Activated CD4-positive, alpha-beta T cell treated with anti-CD3 and anti-CD28 coated beads, Interleukin-2, Interleukin-6, amounts not matched to agents 100 ng/mL and 50 ng/mL, durations not matched to agents 16 hours and 8 hours (primary cell): ENCODE results near the gene DHRSX.
"Not testable (repeated sequence)": the region's sequence is repeated elsewhere in the genome, so short reads cannot be mapped to it uniquely, and the experiment has no call there.

Source experiments
- DNase-seq: peaks from one replicate; pipeline ENCODE4 v3.0.0-alpha.2; 2020

DHRSX gene

GRCh38 chrX:2299871-2300270 lies 200.9 kb downstream of the DHRSX start:
- DNase-seq, result no peak

DNA sequence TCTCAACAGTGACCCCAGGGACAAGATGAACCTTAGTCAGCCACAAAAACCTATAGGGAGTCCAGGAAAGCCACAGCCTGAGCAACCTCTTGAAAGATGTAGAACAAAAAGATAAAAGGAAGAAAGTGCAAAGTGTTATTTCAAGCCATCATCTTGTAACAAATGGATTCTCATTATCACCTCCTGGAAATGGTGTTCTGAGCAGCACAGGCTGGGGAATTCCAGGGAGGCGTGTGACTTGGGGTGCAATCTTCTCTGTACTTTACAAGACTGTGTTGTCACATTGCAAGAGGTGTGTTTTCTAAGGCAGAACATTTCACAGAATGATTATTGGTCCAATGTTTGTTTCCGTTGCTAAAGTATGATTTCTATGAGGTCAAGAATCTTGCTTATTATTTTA lies 214.0 kb downstream of the DHRSX start:
- DNase-seq, result no peak

DNA sequence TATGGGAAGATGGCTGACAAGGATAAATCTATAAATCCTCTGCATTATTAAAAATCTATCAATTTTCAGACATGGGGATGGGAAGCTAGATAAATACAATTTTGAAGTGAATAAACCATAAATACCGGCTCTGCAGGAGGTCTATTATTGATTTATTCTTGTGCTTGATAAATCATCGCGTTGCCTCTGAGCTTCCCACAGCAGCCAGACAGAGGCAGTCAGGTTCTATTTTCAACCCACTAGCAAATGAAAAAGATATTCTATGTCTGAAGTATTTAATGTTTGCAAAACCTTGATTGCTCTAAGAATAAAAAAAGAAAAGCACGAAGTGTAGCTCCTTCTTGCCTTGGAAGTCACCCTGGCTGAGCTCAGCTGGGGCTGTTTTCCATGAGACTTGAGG lies 216.2 kb downstream of the DHRSX start:
- DNase-seq, result no peak

- no peak for DNase-seq
Observed at GRCh38 chrX:2284133-2284532, 216.6 kb downstream of the DHRSX start.

GRCh38 chrX:2283111-2283859 lies 217.5 kb downstream of the DHRSX start:
- DNase-seq, result no peak

DNA sequence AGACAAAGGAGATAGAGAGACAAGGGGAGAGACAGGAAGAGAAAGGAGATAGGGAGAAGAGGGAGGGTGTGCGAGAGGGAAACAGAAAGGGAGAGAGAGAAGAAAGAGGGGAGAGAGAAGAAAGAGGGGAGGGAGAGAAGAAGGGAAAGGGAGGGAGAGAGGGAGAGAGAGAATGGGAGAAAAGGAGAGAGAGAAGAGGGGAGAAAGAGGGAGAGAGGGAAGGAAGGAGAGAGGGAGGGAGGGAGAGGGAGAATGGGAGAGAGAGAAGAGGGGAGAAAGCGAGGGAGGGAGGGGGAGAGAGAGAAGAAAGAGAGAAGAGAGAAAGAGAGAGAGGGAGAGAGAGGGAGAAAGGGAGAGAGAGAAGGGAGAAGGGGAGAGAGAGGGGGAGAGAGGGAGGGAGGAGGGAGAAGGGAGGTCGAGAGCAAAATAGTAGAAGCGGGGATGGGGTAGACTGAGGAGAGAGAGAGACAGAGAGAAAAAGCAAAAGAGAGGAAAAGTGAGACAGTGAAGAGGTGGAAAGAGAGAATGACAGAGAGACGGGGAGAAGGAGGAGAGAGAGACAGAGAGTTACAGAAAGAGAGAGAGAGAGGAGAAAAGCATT lies 218.2 kb downstream of the DHRSX start:
- no peak for DNase-seq

GRCh38 chrX:2272337-2272736 lies 228.4 kb downstream of the DHRSX start:
- no peak for DNase-seq

DNA sequence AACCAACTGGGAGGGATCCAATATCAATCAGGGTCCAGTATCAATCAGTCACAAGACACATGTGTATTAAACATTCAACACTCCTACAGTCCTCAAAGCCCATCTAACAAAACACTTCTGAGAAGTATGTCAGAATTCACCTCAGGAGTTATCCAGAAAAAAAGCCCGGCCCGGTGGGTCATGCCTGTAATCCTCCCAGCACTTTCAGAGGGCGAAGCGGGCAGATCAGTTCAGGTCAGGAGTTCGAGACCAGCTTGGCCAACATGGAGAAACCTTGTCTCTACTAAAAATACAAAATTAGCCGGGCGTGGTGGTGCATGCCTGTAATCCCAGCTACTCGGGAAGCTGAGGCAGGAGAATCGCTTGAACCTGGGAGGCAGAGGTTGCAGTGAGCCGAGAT lies 229.2 kb downstream of the DHRSX start:
- DNase-seq, result not testable (repeated sequence)

DNA sequence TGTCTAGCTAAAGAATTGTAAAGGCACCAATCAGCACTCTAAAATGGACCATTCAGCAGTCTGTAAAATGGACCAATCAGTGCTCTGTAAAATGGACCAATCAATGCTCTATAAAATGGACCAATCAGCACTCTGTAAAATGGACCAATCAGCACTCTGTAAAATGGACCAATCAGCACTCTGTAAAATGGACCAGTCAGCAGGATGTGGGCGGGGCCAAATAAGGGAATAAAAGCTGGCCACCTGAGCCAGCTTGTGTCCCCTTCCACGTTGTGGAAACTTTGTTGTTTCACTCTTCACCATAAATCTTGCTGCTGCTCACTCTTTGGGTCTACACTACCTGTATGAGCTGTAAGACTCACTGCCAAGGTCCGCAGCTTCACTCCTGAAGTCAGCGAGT lies 230.0 kb downstream of the DHRSX start:
- not testable (repeated sequence) for DNase-seq

DNA sequence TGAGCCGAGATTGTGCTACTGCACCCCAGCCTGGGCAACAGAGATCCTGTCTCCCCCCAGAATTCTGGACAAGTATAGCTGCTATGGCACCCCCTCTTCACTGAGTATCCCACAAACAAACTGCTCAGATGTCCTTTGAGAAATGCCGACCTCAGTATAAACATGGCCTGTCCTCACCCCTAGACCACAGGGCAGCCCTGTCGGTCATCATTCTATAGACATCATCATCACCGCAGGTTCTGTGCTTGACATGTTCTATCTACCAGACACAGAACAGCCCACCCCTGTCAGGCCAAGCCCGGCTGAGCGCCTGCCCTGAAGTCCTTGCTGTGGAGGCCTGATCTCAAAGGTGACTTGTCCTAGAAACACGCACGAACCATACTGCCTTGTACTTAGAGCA lies 232.9 kb downstream of the DHRSX start:
- no peak for DNase-seq

DNA sequence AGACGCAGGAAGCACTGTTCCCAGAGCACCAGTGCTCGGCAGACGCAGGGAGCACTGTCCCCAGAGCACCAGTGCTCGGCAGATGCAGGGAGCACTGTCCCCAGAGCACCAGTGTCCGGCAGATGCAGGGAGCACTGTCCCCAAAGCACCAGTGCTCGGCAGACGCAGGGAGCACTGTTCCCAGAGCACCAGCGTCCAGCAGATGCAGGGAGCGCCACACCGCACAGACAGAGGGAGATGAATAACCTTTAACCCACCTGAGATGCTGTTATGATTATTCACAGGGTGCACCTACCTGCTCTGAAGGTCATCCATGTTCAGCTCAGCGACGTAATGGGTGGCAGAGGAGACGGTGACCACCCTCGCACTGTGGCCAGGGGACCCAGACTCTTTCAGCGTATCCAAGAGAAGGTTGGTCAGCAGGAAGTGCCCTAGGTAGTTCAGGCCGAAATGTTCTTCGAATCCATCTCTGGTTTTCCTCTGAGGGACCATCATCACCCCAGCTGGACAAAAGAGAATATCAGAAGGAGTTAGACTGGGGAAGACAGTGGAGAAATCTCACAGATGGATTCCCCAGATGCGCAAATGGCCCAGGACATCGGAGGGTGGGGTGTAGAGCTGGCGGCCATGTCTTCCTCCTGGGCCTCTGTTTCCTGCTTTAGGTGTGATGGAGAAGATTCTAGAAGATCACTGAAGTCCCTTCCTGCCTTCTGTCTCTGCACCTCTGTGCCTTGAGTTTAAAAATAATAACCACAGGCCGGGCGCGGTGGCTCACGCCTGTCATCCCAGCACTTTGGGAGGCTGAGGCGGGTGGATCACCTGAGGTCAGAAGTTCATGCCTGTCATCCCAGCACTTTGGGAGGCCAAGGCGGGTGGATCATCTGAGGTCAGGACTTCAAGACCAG lies 234.1 kb downstream of the DHRSX start:
- no peak for DNase-seq

DNA sequence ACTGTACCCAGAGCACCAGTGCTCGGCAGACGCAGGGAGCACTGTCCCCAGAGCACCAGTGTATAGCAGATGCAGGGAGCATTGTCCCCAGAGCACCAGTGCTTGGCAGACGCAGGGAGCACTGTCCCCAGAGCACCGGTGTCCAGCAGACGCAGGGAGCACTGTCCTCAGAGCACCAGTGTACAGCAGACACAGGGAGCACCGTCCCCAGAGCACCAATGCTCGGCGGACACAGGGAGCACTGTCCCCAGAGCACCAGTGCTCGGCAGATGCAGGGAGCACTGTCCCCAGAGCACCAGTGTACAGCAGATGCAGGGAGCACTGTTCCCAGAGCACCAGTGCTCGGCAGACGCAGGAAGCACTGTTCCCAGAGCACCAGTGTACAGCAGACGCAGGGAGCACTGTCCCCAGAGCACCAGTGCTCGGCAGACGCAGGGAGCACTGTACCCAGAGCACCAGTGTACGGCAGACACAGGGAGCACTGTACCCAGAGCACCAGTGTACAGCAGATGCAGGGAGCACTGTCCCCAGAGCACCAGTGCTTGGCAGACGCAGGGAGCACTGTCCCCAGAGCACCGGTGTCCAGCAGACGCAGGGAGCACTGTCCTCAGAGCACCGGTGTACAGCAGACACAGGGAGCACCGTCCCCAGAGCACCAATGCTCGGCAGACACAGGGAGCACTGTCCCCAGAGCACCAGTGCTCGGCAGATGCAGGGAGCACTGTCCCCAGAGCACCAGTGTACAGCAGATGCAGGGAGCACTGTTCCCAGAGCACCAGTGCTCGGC lies 234.9 kb downstream of the DHRSX start:
- not testable (repeated sequence) for DNase-seq

DNA sequence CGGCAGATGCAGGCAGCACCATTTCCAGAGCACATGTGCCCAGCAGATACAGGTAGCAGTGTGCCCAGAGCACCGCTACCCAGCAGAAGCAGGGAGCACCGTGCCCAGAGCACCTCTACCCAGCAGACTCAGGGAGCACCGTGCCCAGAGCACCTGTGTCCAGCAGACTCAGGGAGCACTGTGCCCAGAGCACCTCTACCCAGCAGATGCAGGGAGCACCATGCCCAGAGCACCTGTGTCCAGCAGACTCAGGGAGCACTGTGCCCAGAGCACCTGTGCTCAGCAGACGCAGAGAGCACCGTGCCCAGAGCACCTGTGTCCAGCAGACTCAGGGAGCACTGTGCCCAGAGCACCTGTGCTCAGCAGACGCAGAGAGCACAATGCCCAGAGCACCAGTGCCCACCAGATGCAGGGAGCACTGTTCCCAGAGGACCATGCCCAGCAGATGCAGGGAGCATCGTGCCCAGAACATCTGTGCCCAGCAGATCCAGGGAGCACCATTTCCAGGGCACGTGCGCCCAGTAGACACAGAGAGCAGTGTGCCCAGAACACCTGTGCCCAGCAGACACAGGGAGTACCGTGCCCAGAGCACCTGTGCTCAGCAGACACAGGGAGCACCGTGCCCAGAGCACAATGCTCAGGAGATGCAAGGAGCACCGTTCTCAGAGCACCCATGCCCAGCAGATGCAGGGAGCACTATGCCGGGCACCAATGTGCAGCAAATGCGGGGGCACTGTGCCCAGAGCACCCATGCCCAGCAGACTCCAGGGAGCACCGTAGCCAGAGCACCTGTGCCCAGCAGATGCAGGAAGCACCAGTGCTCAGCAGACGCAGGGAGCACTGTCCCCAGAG lies 236.4 kb downstream of the DHRSX start:
- DNase-seq, result no peak

DNA sequence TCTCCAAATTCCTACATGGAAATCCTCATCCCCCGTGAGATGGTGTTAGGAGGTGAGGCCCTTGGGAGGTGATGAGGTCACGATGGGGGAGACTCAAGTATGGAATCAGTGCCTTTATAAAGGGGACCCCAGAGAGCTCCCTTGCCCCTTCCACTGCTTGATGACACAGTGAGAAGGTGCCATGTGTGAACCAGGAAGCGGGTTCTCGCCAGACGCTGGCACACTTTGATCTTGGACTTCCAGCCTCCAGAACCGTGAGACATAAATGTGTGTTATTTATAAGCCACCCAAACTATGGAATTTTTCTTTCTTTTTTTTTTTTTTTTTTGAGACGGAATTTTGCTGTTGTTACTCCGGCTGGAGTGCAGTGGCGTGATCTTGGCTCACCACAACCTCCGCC lies 237.6 kb downstream of the DHRSX start:
- no peak for DNase-seq

GRCh38 chrX:2262668-2263055 lies 238.1 kb downstream of the DHRSX start:
- no peak for DNase-seq

- no peak for DNase-seq
Observed at GRCh38 chrX:2261831-2262667, 238.7 kb downstream of the DHRSX start.

- DNase-seq, result no peak
Observed at GRCh38 chrX:2252331-2253065, 248.3 kb downstream of the DHRSX start.

GRCh38 chrX:2251211-2251610 lies 249.6 kb downstream of the DHRSX start:
- DNase-seq, result no peak

- no peak for DNase-seq
Observed at GRCh38 chrX:2243913-2244460, 256.8 kb downstream of the DHRSX start.

GRCh38 chrX:2242980-2243379 lies 257.8 kb downstream of the DHRSX start:
- no peak for DNase-seq
